MM.1S (cell line): ENCODE data around the gene TMCC1.

Experiments used
- EZH2 ChIP-seq: fragments of 300-600 bp; sonication (generic); optimal IDR thresholded peaks from 2 replicates; pipeline ENCODE3; 2017; ENCODE audit warnings: low read depth, mild to moderate bottlenecking, antibody characterized with exemption, low read length, mixed read lengths
- EZH2phosphoT487 ChIP-seq: fragments of 300-600 bp; sonication (generic); IDR thresholded peaks from 2 replicates; pipeline ENCODE4 v1.6.1; 2018; ENCODE audit warnings: antibody characterized with exemption, low read length
- TF ChIP-seq, protein P1 (sequence below): fragments of 300-600 bp; sonication (generic); IDR thresholded peaks from 2 replicates; pipeline ENCODE4 v1.5.1; 2016; ENCODE audit warnings: antibody characterized with exemption, low read length, mixed read lengths

DNA sequence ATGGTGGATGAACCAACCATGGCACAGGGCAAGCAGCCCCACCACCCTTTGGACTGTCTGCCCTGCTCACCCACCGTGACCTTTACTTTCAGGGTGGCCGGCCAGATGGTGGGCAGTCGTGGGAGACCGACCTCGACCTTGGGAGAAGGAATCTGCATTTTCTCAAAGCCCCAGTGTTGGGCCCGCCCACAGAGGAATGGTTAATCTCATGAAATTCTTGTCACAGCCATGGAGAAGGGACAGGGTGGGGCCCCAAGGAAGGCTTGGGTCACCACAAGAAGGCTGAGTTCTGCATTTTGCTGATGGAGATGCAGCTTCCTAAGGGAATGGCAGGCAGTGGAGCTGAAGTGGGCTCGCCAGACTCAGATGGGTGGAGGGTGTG lies 290.0 kb downstream of the TMCC1 start:
- TF ChIP-seq, protein P1, sequence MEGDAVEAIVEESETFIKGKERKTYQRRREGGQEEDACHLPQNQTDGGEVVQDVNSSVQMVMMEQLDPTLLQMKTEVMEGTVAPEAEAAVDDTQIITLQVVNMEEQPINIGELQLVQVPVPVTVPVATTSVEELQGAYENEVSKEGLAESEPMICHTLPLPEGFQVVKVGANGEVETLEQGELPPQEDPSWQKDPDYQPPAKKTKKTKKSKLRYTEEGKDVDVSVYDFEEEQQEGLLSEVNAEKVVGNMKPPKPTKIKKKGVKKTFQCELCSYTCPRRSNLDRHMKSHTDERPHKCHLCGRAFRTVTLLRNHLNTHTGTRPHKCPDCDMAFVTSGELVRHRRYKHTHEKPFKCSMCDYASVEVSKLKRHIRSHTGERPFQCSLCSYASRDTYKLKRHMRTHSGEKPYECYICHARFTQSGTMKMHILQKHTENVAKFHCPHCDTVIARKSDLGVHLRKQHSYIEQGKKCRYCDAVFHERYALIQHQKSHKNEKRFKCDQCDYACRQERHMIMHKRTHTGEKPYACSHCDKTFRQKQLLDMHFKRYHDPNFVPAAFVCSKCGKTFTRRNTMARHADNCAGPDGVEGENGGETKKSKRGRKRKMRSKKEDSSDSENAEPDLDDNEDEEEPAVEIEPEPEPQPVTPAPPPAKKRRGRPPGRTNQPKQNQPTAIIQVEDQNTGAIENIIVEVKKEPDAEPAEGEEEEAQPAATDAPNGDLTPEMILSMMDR: no peak
- TF ChIP-seq EZH2 (no peak), EZH2phosphoT487 (no peak)
